Psoas muscle (tissue), 8 donors: ENCODE results near the gene ASCC3. TPM values are rescaled to one million over a fixed set of nuclear protein-coding genes. Genes with fewer than 3 reads are reported as not detected.

Source experiments
- ATAC-seq, 4 donors: fragments of 200-7000 bp; cut with Tn5 transposase; one replicate each; pipeline ENCODE4 v1.9.1; 2020; ENCODE audit warnings: moderate library complexity in 3 of 4, mild to moderate bottlenecking in 2 of 4
- DNase-seq, 2 donors: peaks; one replicate each; pipeline ENCODE4 v3.0.0-alpha.2; 2020
- H3K27ac ChIP-seq: fragments of 200-600 bp; one replicate; pipeline ENCODE4 v1.8.0; 2022
- H3K27me3 ChIP-seq, 3 donors: fragments of 200-600 bp in 1 of 3; one replicate each; pipeline versions ENCODE4 v1.6.1 to v1.8.0; 2013 to 2022; ENCODE audit warnings: low read length in 2 of 3, mild to moderate bottlenecking in 2 of 3, moderate library complexity in 1 of 3; ENCODE audit not compliant: insufficient read depth in 3 of 3
- H3K36me3 ChIP-seq, 2 donors: fragments of 200-600 bp in 1 of 2; one replicate each; pipeline versions ENCODE4 v1.6.1 to v1.8.0; 2013 to 2022; ENCODE audit warnings: low read depth in 1 of 2, mild to moderate bottlenecking in 1 of 2, moderate library complexity in 1 of 2; ENCODE audit not compliant: insufficient read depth in 1 of 2
- H3K4me1 ChIP-seq: fragments of 200-600 bp; one replicate; pipeline ENCODE4 v1.8.0; 2022
- H3K4me3 ChIP-seq: fragments of 200-600 bp; one replicate; pipeline ENCODE4 v1.8.0; 2022; ENCODE audit warnings: mild to moderate bottlenecking
- H3K9me3 ChIP-seq: fragments of 200-600 bp; one replicate; pipeline ENCODE4 v1.8.0; 2022
- CTCF ChIP-seq: fragments of 200-600 bp; IDR thresholded peaks from one replicate; pipeline ENCODE4 v1.8.0; 2022; ENCODE audit warnings: antibody characterized with exemption
- WGBS, 3 donors: extraction: QIAGEN DNeasy Blood & Tissue Kit; methylation state at CpG; one replicate each; pipeline versions ENCODE4 v1.1.6 to v1.1.7; 2013; 5-methylcytosine and 5-hydroxymethylcytosine counted together
- intact Hi-C, 2 donors: fragments of 100-400 bp; cut with DNase I; formaldehyde crosslinking; loops; one replicate each; pipeline versions ENCODE4 v1.11.0 to v1.14.2; 2022
- polyA plus RNA-seq, 3 donors: library from polyadenylated mRNA; stranded (reverse); fragments of 200-250 nt; gene quantifications; one replicate each; pipeline ENCODE4 v1.2.3, GENCODE V29; 2013
- total RNA-seq, 4 donors: library from RNA; stranded (reverse); fragmentation: NEBNext Ultra II Directional in 2 of 4; extraction: Animal tissue kit (Norgen Biotek cat#: 25700) in 2 of 4; gene quantifications; one replicate each; pipeline versions ENCODE4 v1.2.1 to v1.2.4, GENCODE V29; 2021 to 2023
- donor health status: healthy with polysubstance abuse.
- donor health status: DM: no; HTN: no; CAD: no; lungs with moderate emphysema.
- donor health status: Bipolar disorder and iron deficiency.
- donor health status: healthy.
- donor health status: DM: yes; HTN: yes; CAD: no.
- donor health status: DM: no; HTN: no; CAD: no.
- donor health status: DM: no; HTN: no; CAD: no.
- donor health status: DM: yes; HTN: yes; CAD: no.

ASCC3 gene
- total and polyA plus RNA-seq, 7 donors: 5.1 to 17.9 (median 11.2) TPM

- no peak for ATAC-seq
- H3K4me1 ChIP-seq: no peaks in the 10 kb centered on the region
- 64 to 73% (median 71%) methylated on average over 3 of the region's 3 CpGs for WGBS, 3 donors
- H3K36me3 ChIP-seq: no peaks in the 10 kb centered on the region
- no peak overlapping the region for H3K27ac ChIP-seq
- intact Hi-C loops: no loop called here
- no peak overlapping the region for H3K4me3 ChIP-seq
- H3K27me3 ChIP-seq: no peaks in the 10 kb centered on the region
- no peak for DNase-seq
- H3K9me3 ChIP-seq: no peaks in the 10 kb centered on the region
- TF ChIP-seq CTCF: no peak
Measured at GRCh38 chr6:100901582-100901981, 20.5 kb upstream of the ASCC3 start.

DNA sequence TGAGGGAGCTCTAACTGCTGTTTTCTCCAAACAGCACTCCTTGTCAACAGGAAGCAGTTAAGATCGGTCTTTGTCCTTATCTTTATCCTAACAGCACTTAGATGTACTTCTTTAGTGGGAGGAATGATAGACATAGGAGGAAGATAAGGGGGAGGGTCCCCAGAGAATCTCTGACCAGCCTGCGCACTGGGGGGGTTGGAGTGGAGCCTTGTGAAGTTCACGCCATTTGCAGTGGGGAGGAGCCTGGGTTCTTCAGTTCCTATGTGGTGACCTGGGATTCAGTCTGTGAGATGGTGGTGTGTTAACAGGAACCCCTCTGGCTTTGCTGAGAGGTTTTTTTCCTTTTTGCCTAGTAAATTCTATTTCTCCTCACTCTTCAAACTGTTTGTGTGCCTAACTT lies 18.1 kb upstream of the ASCC3 start:
- H3K36me3 ChIP-seq: no peaks in the 10 kb centered on the region
- H3K9me3 ChIP-seq: no peaks in the 10 kb centered on the region
- WGBS, 3 donors: 45 to 63% (median 46%) methylated on average over 3 of the region's 3 CpGs
- H3K4me1 ChIP-seq: no peaks in the 10 kb centered on the region
- DNase-seq (no peak), ATAC-seq (no peak)
- intact Hi-C loops: no loop called here
- no peak for TF ChIP-seq CTCF
- H3K4me3 ChIP-seq: no peak overlapping the region
- H3K27ac ChIP-seq: no peak overlapping the region
- no peaks in the 10 kb centered on the region for H3K27me3 ChIP-seq

DNA sequence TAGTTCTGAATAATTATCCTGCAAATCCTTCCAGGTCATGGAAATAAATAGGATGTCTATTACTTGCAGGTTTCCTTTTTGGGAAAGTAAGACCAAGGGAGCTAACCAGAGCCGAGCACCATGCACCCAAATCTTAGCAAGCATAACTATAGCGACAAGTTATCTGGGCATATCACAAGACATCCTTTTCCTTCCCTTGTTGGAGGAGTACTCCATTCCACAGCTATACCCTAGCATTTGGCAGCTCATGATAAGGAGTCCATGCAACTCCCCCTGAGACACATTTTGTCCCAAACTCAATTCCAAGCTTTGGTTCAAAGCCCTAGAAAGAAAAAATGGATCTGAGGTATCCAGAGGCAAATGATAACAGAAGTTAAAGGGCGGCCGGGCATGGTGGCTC lies 16.5 kb upstream of the ASCC3 start:
- no peaks in the 10 kb centered on the region for H3K9me3 ChIP-seq
- no peak overlapping the region for H3K27ac ChIP-seq
- H3K4me1 ChIP-seq: no peaks in the 10 kb centered on the region
- no peak for TF ChIP-seq CTCF
- WGBS, 3 donors: 96 to 98% (median 97%) methylated on average over 4 of the region's 4 CpGs
- H3K4me3 ChIP-seq: no peak overlapping the region
- ATAC-seq (no peak), DNase-seq (no peak)
- intact Hi-C loops: no loop called here
- H3K27me3 ChIP-seq: no peaks in the 10 kb centered on the region
- H3K36me3 ChIP-seq: no peaks in the 10 kb centered on the region

DNA sequence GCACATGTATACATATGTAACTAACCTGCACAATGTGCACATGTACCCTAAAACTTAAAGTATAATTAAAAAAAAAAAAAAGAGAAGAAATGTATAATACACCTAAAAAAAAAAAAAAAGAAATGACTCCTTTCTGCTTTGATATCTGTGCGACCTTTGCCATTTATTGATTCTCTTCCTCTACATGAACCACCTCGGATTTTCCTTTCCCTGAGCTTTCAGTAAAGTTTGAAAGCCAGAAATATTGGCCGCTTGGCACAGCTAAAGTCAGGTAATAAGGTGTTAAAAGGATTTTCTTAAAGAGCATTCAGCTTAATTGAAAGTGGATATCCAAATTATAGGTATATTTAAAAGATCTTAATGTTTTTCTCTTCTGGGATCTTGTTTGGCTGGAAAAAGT lies 12.6 kb upstream of the ASCC3 start:
- DNase-seq: no peak
- no peak for TF ChIP-seq CTCF
- Histone ChIP-seq H3K27me3 (no peaks in the 10 kb centered on the region), H3K27ac (no peak overlapping the region), H3K9me3 (no peaks in the 10 kb centered on the region), H3K36me3 (no peaks in the 10 kb centered on the region), H3K4me3 (no peak overlapping the region), H3K4me1 (no peaks in the 10 kb centered on the region)
- WGBS, 3 donors: 95 to 97% (median 97%) methylated on average over 3 of the region's 3 CpGs
- intact Hi-C loops: no loop called here
- no peak for ATAC-seq

GRCh38 chr6:100892693-100893092 lies 11.6 kb upstream of the ASCC3 start:
- Histone ChIP-seq H3K36me3 (no peaks in the 10 kb centered on the region), H3K27ac (no peak overlapping the region), H3K9me3 (no peaks in the 10 kb centered on the region), H3K4me3 (no peak overlapping the region), H3K27me3 (no peaks in the 10 kb centered on the region), H3K4me1 (no peaks in the 10 kb centered on the region)
- WGBS, 3 donors: 30 to 43% (median 41%) methylated on average over 3 of the region's 3 CpGs
- ATAC-seq: no peak
- no peak for TF ChIP-seq CTCF
- intact Hi-C loops: no loop called here
- peak in 1 of 2 donors; percentile 58 for DNase-seq
